ENCODE results near the gene ZNF322. TPM values are rescaled to one million over a fixed set of nuclear protein-coding genes. Genes with fewer than 3 reads are reported as not detected.

Gene ZNF322
- total RNA-seq, 4 donors from 2014 or later = 17.8 to 25.6 (median 22.7) TPM

GRCh38 chr6:26613689-26614683 lies 45.6 kb downstream of the ZNF322 start:
- no peak for ATAC-seq
- Histone ChIP-seq H3K36me3 (no peaks in the 10 kb centered on the region), H3K27ac (no peak overlapping the region), H3K4me1 (peaks cover 0 to 17% (median 11%) of the 10 kb centered on the region in 3 donors), H3K27me3 (peaks cover 74% of the 10 kb centered on the region), H3K9me3 (peaks cover 0 to 12% (median 0%) of the 10 kb centered on the region in 3 donors), H3K4me3 (peak overlapping the region in 1 of 2 donors; percentile 43)
- WGBS, 2 donors (ENCODE audit: low coverage in 1 of 2) = 0% methylated on average over 4 of the region's 68 CpGs; no CpG with 5 or more reads in 1 of the 2 donors
- no peak for TF ChIP-seq CTCF (IDR thresholded peaks at IDR 0.05)
- no peak for TF ChIP-seq EP300 (IDR thresholded peaks at IDR 0.05)
- TF ChIP-seq POLR2AphosphoS5 (IDR thresholded peaks at IDR 0.05) = no peak
- no peak for TF ChIP-seq POLR2A (IDR thresholded peaks at IDR 0.05)

GRCh38 chr6:26613201-26613600 lies 46.3 kb downstream of the ZNF322 start:
- Histone ChIP-seq H3K36me3 (no peaks in the 10 kb centered on the region), H3K4me3 (no peak overlapping the region), H3K27me3 (peaks cover 69% of the 10 kb centered on the region), H3K4me1 (peaks cover 0 to 17% (median 11%) of the 10 kb centered on the region in 3 donors), H3K9me3 (peaks cover 0 to 8% (median 0%) of the 10 kb centered on the region in 3 donors), H3K27ac (no peak overlapping the region)
- WGBS, 2 donors (ENCODE audit: low coverage in 1 of 2) = 20% methylated on average over 1 of the region's 19 CpGs; no CpG with 5 or more reads in 1 of the 2 donors
- ATAC-seq = no peak
- TF ChIP-seq CTCF (IDR thresholded peaks at IDR 0.05) = no peak
- TF ChIP-seq POLR2A (IDR thresholded peaks at IDR 0.05) = no peak

GRCh38 chr6:26611599-26611998 lies 47.9 kb downstream of the ZNF322 start:
- Histone ChIP-seq H3K9me3 (peaks cover 0 to 6% (median 0%) of the 10 kb centered on the region in 3 donors), H3K4me3 (no peak overlapping the region), H3K4me1 (peaks cover 0 to 23% (median 11%) of the 10 kb centered on the region in 3 donors), H3K27me3 (peaks cover 53% of the 10 kb centered on the region), H3K27ac (no peak overlapping the region), H3K36me3 (no peaks in the 10 kb centered on the region)
- WGBS, 2 donors (ENCODE audit: low coverage in 1 of 2) = no CpG with 5 or more reads among the region's 1 CpG
- no peak for ATAC-seq
- no peak for TF ChIP-seq POLR2AphosphoS5 (IDR thresholded peaks at IDR 0.05)
- no peak for TF ChIP-seq EP300 (IDR thresholded peaks at IDR 0.05)
- no peak for TF ChIP-seq CTCF (IDR thresholded peaks at IDR 0.05)
- TF ChIP-seq POLR2A (IDR thresholded peaks at IDR 0.05) = no peak

GRCh38 chr6:26609463-26609862 lies 50.1 kb downstream of the ZNF322 start:
- no peak overlapping the region for H3K27ac ChIP-seq
- H3K4me1 ChIP-seq = peaks cover 0 to 18% (median 10%) of the 10 kb centered on the region in 3 donors
- no peaks in the 10 kb centered on the region for H3K9me3 ChIP-seq
- H3K27me3 ChIP-seq = peaks cover 31% of the 10 kb centered on the region
- TF ChIP-seq CTCF (IDR thresholded peaks at IDR 0.05) (no peak), POLR2A (IDR thresholded peaks at IDR 0.05) (no peak), EP300 (IDR thresholded peaks at IDR 0.05) (no peak), POLR2AphosphoS5 (IDR thresholded peaks at IDR 0.05) (no peak)
- no peak overlapping the region for H3K4me3 ChIP-seq
- no peaks in the 10 kb centered on the region for H3K36me3 ChIP-seq
- ATAC-seq = no peak
- 39 to 51% methylated on average over 3 of the region's 3 CpGs for WGBS, 2 donors (ENCODE audit: low coverage in 1 of 2)
